Caco-2 (cell line): ENCODE results near the gene GALNT18. TPM values are rescaled to one million over a fixed set of nuclear protein-coding genes. Genes with fewer than 3 reads are reported as not detected.
A peak's percentile ranks its signal among the peaks of the same experiment; 100 is the strongest.

Experiments used
- BruUV-seq: library from RNA; stranded (reverse); fragments of 400-500 nt; replicated peaks from 2 replicates; lab custom pipeline; 2021; lab: Mats Ljungman, UMichigan
- CTCF ChIA-PET: fragments of 300-600 bp; sonication (Branson Sonifier 250); formaldehyde crosslinking; loops from one replicate; lab custom pipeline; 2022; ENCODE audit warnings: antibody characterized with exemption; lab: Charles Lee
- POLR2A ChIA-PET: fragments of 300-600 bp; sonication (Branson Sonifier 250); formaldehyde crosslinking; loops from one replicate; lab custom pipeline; 2022; ENCODE audit warnings: antibody characterized with exemption; lab: Charles Lee
- DNase-seq, 2 experiments: peaks; one replicate each; pipeline versions ENCODE4 v3.0.0 to v3.0.0-alpha.2; 2020 to 2022
- H3K27me3 ChIP-seq: replicated peaks from 2 replicates; pipeline ENCODE4 v1.6.0; 2011; ENCODE audit warnings: low read length; ENCODE audit not compliant: control insufficient read depth, insufficient read depth
- H3K36me3 ChIP-seq: 2 replicates; pipeline ENCODE4 v1.5.1; 2011; ENCODE audit warnings: low read length; ENCODE audit not compliant: control insufficient read depth, insufficient read depth
- H3K4me1 ChIP-seq: fragments of 250-450 bp; sonication (Bioruptor Pico); 2 replicates; pipeline ENCODE4 v1.5.1; 2020; ENCODE audit warnings: mild to moderate bottlenecking
- H3K4me3 ChIP-seq: 2 replicates; pipeline ENCODE4 v1.5.1; 2011; ENCODE audit warnings: low read depth, mild to moderate bottlenecking, control low read depth, low read length
- H3K9me3 ChIP-seq: fragments of 250-450 bp; sonication (Bioruptor Pico); 2 replicates; pipeline ENCODE4 v1.5.1; 2020; ENCODE audit warnings: mild to moderate bottlenecking, moderate library complexity
- H3K27ac Mint-ChIP-seq: one replicate; pipeline ENCODE4 v1.8.0; 2022; ENCODE audit warnings: mixed read lengths; ENCODE audit not compliant: unreplicated experiment
- H3K27me3 Mint-ChIP-seq: one replicate; pipeline ENCODE4 v1.8.0; 2022; ENCODE audit warnings: mixed read lengths; ENCODE audit not compliant: insufficient read depth, unreplicated experiment
- H3K36me3 Mint-ChIP-seq: one replicate; pipeline ENCODE4 v1.8.0; 2022; ENCODE audit warnings: mild to moderate bottlenecking, mixed read lengths; ENCODE audit not compliant: insufficient read depth, unreplicated experiment
- H3K4me1 Mint-ChIP-seq: one replicate; pipeline ENCODE4 v1.8.0; 2022; ENCODE audit warnings: low read depth, mixed read lengths; ENCODE audit not compliant: unreplicated experiment
- H3K4me3 Mint-ChIP-seq: one replicate; pipeline ENCODE4 v1.8.0; 2022; ENCODE audit warnings: mild to moderate bottlenecking, moderate library complexity, mixed read lengths; ENCODE audit not compliant: unreplicated experiment
- H3K9me3 Mint-ChIP-seq: one replicate; pipeline ENCODE4 v1.8.0; 2022; ENCODE audit warnings: mixed read lengths; ENCODE audit not compliant: unreplicated experiment
- intact Hi-C: fragments of 100-400 bp; cut with micrococcal nuclease; formaldehyde crosslinking; loops from one replicate; pipeline ENCODE4 v1.10.0; 2022; ENCODE audit not compliant: unreplicated experiment
- total RNA-seq: library from RNA; stranded (reverse); gene quantifications from 2 replicates; pipeline ENCODE4 v1.2.3, GENCODE V29; 2022
- TF ChIP-seq, protein P1 (sequence below), 2 experiments: fragments of 200-600 bp in 1 of 2; IDR thresholded peaks; 1 replicate in 1 of 2; 2 replicates in 1 of 2; pipeline versions ENCODE4 v1.5.1 to v1.8.0; 2011 to 2022; ENCODE audit warnings: antibody characterized with exemption in 1 of 2, control low read depth in 1 of 2, inconsistent platforms in 1 of 2, low read depth in 1 of 2, low read length in 1 of 2, mild to moderate bottlenecking in 1 of 2, moderate library complexity in 1 of 2; ENCODE audit not compliant: insufficient read depth in 1 of 2, severe bottlenecking in 1 of 2, unreplicated experiment in 1 of 2

Gene GALNT18
- total RNA-seq, 1 experiment from 2014 or later, result 0.43 TPM

- H3K4me3 Mint-ChIP-seq, result peak overlapping the region; percentile 58
- intact Hi-C loops, result no loop called here
- Histone ChIP-seq H3K27me3 (no peaks in the 10 kb centered on the region; the same call in 1 of the 2 replicates), H3K4me3 (no peak overlapping the region), H3K9me3 (no peaks in the 10 kb centered on the region), H3K36me3 (no peaks in the 10 kb centered on the region), H3K4me1 (no peaks in the 10 kb centered on the region)
- ChIA-PET POLR2A (no interaction called here), CTCF (no interaction called here)
- BruUV-seq, result no TSS peak
- peak overlapping the region; percentile 75 for H3K27ac Mint-ChIP-seq
- peaks cover 13% of the 10 kb centered on the region for H3K9me3 Mint-ChIP-seq
- TF ChIP-seq, protein P1, sequence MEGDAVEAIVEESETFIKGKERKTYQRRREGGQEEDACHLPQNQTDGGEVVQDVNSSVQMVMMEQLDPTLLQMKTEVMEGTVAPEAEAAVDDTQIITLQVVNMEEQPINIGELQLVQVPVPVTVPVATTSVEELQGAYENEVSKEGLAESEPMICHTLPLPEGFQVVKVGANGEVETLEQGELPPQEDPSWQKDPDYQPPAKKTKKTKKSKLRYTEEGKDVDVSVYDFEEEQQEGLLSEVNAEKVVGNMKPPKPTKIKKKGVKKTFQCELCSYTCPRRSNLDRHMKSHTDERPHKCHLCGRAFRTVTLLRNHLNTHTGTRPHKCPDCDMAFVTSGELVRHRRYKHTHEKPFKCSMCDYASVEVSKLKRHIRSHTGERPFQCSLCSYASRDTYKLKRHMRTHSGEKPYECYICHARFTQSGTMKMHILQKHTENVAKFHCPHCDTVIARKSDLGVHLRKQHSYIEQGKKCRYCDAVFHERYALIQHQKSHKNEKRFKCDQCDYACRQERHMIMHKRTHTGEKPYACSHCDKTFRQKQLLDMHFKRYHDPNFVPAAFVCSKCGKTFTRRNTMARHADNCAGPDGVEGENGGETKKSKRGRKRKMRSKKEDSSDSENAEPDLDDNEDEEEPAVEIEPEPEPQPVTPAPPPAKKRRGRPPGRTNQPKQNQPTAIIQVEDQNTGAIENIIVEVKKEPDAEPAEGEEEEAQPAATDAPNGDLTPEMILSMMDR (IDR thresholded peaks at IDR 0.05; ENCODE audit: insufficient read depth in 1 of 2, low read depth in 1 of 2, low read length in 1 of 2, severe bottlenecking in 1 of 2, unreplicated experiment in 1 of 2), result no peak
- peaks cover 8% of the 10 kb centered on the region for H3K27me3 Mint-ChIP-seq
- DNase-seq, result no peak
- peaks cover 9% of the 10 kb centered on the region for H3K4me1 Mint-ChIP-seq
- peaks cover 19% of the 10 kb centered on the region for H3K36me3 Mint-ChIP-seq
These were observed 374.7 kb downstream of the GALNT18 start for GRCh38 chr11:11247086-11247485.

- intact Hi-C loops, result no loop called here
These were observed 375.6 kb downstream of the GALNT18 start for GRCh38 chr11:11246166-11246565.

DNA sequence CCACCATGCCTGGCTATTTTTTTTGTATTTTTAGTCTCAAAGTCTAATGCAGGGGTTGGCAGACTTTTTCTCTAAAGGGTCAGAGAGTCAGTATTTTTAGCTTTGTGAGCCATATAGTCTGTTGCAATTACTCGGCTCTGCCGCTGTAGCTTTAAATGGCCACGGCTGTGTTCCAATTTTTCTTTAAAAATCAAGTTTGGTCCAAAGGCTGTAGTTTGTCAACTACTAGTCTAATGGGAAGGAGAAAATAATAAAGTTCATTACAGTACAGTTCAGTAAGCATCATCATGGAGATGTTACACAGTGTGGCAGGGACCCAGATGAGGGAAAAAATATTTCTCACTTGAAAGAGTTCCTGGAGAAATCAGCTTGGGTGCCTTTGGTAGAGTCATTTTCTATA lies 376.4 kb downstream of the GALNT18 start:
- Mint-ChIP-seq H3K27ac (no peak overlapping the region), H3K27me3 (peaks cover 11% of the 10 kb centered on the region), H3K4me3 (no peak overlapping the region), H3K4me1 (peaks cover 9% of the 10 kb centered on the region), H3K9me3 (peaks cover 13% of the 10 kb centered on the region), H3K36me3 (peaks cover 19% of the 10 kb centered on the region)
- no TSS peak for BruUV-seq
- ChIA-PET CTCF (no interaction called here), POLR2A (no interaction called here)
- H3K4me3 ChIP-seq, result no peak overlapping the region
- TF ChIP-seq, protein P1 (IDR thresholded peaks at IDR 0.05; ENCODE audit: insufficient read depth in 1 of 2, low read depth in 1 of 2, low read length in 1 of 2, severe bottlenecking in 1 of 2, unreplicated experiment in 1 of 2), result no peak
- intact Hi-C loops, result no loop called here
- H3K9me3 ChIP-seq, result 0 out of 2 replicates have a peak, but pooled peaks cover 5% of the 10 kb centered on the region
- H3K36me3 ChIP-seq, result no peaks in the 10 kb centered on the region
- DNase-seq, result no peak
- no peaks in the 10 kb centered on the region for H3K4me1 ChIP-seq
- H3K27me3 ChIP-seq, result no peaks in the 10 kb centered on the region; the same call in 1 of the 2 replicates

More at GRCh38 chr11:11246166-11246565, 375.6 kb downstream of the GALNT18 start:
- H3K27me3 ChIP-seq, result no peaks in the 10 kb centered on the region; the same call in 1 of the 2 replicates
- Mint-ChIP-seq H3K27ac (no peak overlapping the region), H3K4me1 (peaks cover 9% of the 10 kb centered on the region), H3K27me3 (peaks cover 10% of the 10 kb centered on the region), H3K36me3 (peaks cover 19% of the 10 kb centered on the region), H3K4me3 (no peak overlapping the region), H3K9me3 (peaks cover 13% of the 10 kb centered on the region)
- H3K9me3 ChIP-seq, result 0 out of 2 replicates have a peak, but pooled peaks cover 2% of the 10 kb centered on the region
- H3K4me1 ChIP-seq, result no peaks in the 10 kb centered on the region
- BruUV-seq, result no TSS peak
- ChIA-PET POLR2A (no interaction called here), CTCF (no interaction called here)
- DNase-seq, result no peak
- TF ChIP-seq, protein P1 (IDR thresholded peaks at IDR 0.05; ENCODE audit: insufficient read depth in 1 of 2, low read depth in 1 of 2, low read length in 1 of 2, severe bottlenecking in 1 of 2, unreplicated experiment in 1 of 2), result no peak
- H3K36me3 ChIP-seq, result no peaks in the 10 kb centered on the region
- H3K4me3 ChIP-seq, result no peak overlapping the region
